ENCODE results near the gene VAV3. TPM values are rescaled to one million over a fixed set of nuclear protein-coding genes. Genes with fewer than 3 reads are reported as not detected.

Gene VAV3
- total and polyA plus RNA-seq, 11 donors, result 0.57 to 8.3 (median 1.9) TPM

DNA sequence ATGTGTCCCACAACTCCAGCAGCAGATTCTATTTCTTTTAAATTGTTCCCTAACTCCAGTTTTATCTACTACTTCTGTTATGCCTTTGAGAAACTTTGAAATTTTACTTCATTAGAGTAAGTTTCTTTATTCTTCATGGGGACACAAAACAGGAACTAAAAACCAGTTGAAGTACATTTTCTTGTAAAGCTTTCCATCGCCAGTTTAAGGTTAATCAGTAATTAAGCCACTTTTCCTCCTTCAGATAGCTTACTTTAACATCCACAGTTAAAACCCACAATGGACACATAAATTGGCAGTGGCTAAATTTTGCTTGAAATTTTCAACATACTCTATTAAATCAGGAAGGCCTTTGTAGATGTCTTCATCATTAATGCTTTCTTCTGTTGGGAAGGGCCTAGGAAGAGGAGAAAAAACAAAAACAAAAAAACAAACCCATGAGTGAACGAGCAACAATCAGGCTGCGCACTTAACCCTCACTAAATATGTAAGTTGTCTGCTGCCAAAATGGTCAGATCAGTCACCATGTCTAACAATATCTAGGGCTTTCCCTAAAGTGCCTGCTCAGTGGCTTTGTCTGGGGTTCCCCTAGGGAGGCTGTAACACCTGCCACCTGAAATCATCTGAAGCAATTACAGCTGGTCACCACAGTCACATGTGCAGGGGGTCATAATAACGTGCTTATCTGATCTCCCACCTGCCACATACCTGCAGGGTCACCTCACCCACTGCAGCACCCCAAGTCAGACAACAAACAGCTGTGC, 187.9 kb downstream of the VAV3 start:
- no peak for ATAC-seq
- H3K36me3 ChIP-seq, result no peaks in the 10 kb centered on the region

DNA sequence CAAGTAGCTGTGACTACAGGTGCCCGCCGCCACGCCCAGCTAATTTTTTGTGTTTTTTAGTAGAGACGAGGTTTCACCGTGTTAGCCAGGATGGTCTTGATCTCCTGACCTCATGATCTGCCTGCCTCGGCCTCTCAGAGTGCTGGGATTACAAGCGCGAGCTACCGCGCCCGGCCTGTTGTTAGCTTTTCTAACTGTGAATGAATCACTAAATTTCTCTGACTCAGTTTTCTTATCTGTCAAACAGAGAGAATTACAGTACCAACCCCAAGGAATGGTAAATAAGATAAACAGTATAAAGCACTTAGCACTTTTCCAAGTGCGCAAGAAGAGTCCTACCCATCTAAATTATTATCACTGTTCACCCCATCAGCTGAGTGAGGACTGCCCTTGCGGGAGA, 193.6 kb downstream of the VAV3 start:
- Histone ChIP-seq H3K4me3 (no peak overlapping the region), H3K4me1 (peaks cover 0 to 5% (median 0%) of the 10 kb centered on the region in 12 donors), H3K9me3 (no peaks in the 10 kb centered on the region), H3K27ac (no peak overlapping the region), H3K27me3 (no peaks in the 10 kb centered on the region), H3K36me3 (peaks cover 0 to 7% (median 0%) of the 10 kb centered on the region in 9 donors)
- TF ChIP-seq CTCF (IDR thresholded peaks at IDR 0.05) (no peak), POLR2A (IDR thresholded peaks at IDR 0.05) (no peak)
- DNase-seq, result no peak
- WGBS, 4 donors, result 96 to 97% (median 96%) methylated on average over 13 of the region's 13 CpGs
- ATAC-seq, result no peak
- intact Hi-C loops (cut with DNase I), result no loop called here

More for the DNA sequence above, 187.9 kb downstream of the VAV3 start:
- no peaks in the 10 kb centered on the region for H3K9me3 ChIP-seq
- WGBS, 4 donors, result 67 to 85% (median 78%) methylated on average over 4 of the region's 4 CpGs
- no peak overlapping the region for H3K27ac ChIP-seq
- H3K27me3 ChIP-seq, result no peaks in the 10 kb centered on the region
- no peak overlapping the region for H3K4me3 ChIP-seq
- H3K4me1 ChIP-seq, result peaks cover 0 to 3% (median 0%) of the 10 kb centered on the region in 12 donors
- TF ChIP-seq CTCF (IDR thresholded peaks at IDR 0.05), result no peak
- TF ChIP-seq POLR2A (IDR thresholded peaks at IDR 0.05), result no peak
- intact Hi-C loops (cut with DNase I), result no loop called here
- DNase-seq, result no peak

DNA sequence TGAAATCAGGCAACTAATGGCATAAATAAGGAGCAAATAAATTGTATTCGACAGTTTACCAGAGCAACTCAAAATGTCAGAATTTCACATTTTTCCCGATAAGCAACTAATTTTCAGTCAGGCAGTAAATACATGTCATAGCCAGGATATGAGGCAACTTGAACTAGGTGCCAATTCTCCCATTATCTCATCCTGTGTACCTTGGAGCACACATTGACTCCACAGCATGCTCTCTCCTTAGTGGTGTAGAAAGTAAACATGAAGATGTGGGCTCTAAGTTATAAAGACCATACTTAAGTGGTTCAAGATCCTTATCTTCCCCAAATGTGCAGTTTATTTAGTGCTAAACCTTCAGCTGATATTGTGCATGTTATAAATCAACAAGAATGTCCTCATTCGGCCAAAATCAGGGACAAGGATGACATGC, 197.8 kb downstream of the VAV3 start:
- peaks cover 0 to 10% (median 0%) of the 10 kb centered on the region in 9 donors for H3K36me3 ChIP-seq
- no peak overlapping the region for H3K4me3 ChIP-seq
- intact Hi-C loops (cut with DNase I), result no loop called here
- 61 to 77% (median 69%) methylated on average over 3 of the region's 3 CpGs for whole genome bisulfite sequencing, 4 donors
- DNase-seq (no peak), ATAC-seq (peak in 2 of 4 donors; percentile 63 to 77)
- no peaks in the 10 kb centered on the region for H3K9me3 ChIP-seq
- no peak overlapping the region for H3K27ac ChIP-seq
- H3K4me1 ChIP-seq, result peaks cover 0 to 5% (median 0%) of the 10 kb centered on the region in 12 donors
- TF ChIP-seq POLR2A (IDR thresholded peaks at IDR 0.05) (no peak), CTCF (IDR thresholded peaks at IDR 0.05) (no peak)
- H3K27me3 ChIP-seq, result no peaks in the 10 kb centered on the region

DNA sequence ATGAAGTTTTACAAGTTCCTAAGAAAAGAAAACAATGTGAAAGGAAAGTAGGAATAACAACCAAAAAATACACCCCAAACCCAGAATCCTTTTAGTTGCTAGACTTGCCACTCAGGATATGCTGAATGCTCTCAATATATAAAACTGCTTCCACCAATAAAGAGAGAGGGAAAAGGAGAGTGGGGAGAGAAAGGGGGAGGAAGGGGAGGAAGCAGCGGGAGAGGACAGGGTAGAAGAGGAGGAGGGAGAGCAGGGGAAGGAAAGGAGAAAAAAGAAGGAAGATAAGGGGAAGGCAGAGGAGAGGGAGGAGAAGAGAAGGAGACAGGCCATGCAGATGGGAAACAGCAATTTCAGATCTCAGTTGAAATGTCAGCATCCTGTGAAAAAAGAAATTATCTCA, 198.4 kb downstream of the VAV3 start:
- WGBS, 4 donors, result 32 to 63% (median 51%) methylated on average over 1 of the region's 1 CpG
- Histone ChIP-seq H3K36me3 (peaks cover 0 to 7% (median 0%) of the 10 kb centered on the region in 9 donors), H3K9me3 (no peaks in the 10 kb centered on the region), H3K4me3 (no peak overlapping the region), H3K4me1 (peaks cover 0 to 5% (median 0%) of the 10 kb centered on the region in 12 donors), H3K27me3 (no peaks in the 10 kb centered on the region), H3K27ac (no peak overlapping the region)
- ATAC-seq (no peak), DNase-seq (no peak)
- intact Hi-C loops (cut with DNase I), result no loop called here
- TF ChIP-seq POLR2A (IDR thresholded peaks at IDR 0.05) (no peak), CTCF (IDR thresholded peaks at IDR 0.05) (no peak)

Measured in heart left ventricle (tissue), 16 donors.